Measurements from ENCODE around the gene DHRS3.

Gene DHRS3

GRCh38 chr1:12552951-12553921 is 64.8 kb downstream of the DHRS3 start:
- no peak for DNase-seq (ENCODE audit: extremely low spot score)
- no peak for TF ChIP-seq CTCF (IDR thresholded peaks at IDR 0.05; ENCODE audit: control extremely low read depth, extremely low read depth, low read depth, missing control alignments)
- ChIA-PET POLR2A (no interaction called here), CTCF (no interaction called here)

GRCh38 chr1:12552111-12552888 is 65.7 kb downstream of the DHRS3 start:
- POLR2A ChIA-PET, result no interaction called here
- CTCF ChIA-PET, result no interaction called here
- TF ChIP-seq CTCF (IDR thresholded peaks at IDR 0.05; ENCODE audit: control extremely low read depth, extremely low read depth, low read depth, missing control alignments), result no peak
- DNase-seq (ENCODE audit: extremely low spot score), result no peak

GRCh38 chr1:12551584-12551983 is 66.4 kb downstream of the DHRS3 start:
- no peak for TF ChIP-seq CTCF (IDR thresholded peaks at IDR 0.05; ENCODE audit: control extremely low read depth, extremely low read depth, low read depth, missing control alignments)
- no peak for DNase-seq (ENCODE audit: extremely low spot score)
- ChIA-PET POLR2A (no interaction called here), CTCF (no interaction called here)

- no peak for TF ChIP-seq CTCF (IDR thresholded peaks at IDR 0.05; ENCODE audit: control extremely low read depth, extremely low read depth, low read depth, missing control alignments)
- DNase-seq (ENCODE audit: extremely low spot score), result no peak
- CTCF ChIA-PET, result no interaction called here
- POLR2A ChIA-PET, result no interaction called here
These were observed 68.3 kb downstream of the DHRS3 start for GRCh38 chr1:12549460-12550349.

- no peak for TF ChIP-seq CTCF (IDR thresholded peaks at IDR 0.05; ENCODE audit: control extremely low read depth, extremely low read depth, low read depth, missing control alignments)
- DNase-seq (ENCODE audit: extremely low spot score), result no peak
- ChIA-PET CTCF (no interaction called here), POLR2A (no interaction called here)
These were observed 69.0 kb downstream of the DHRS3 start for GRCh38 chr1:12548973-12549459.

Data from GM10248 (cell line).